ENCODE results near the gene ZNF398. TPM values are rescaled to one million over a fixed set of nuclear protein-coding genes. Genes with fewer than 3 reads are reported as not detected.

Gene ZNF398
- total and polyA plus RNA-seq, 2 of the 13 experiments (the other 11 are each of a cell fraction or from before 2014, with no cell fraction given) = 3.0 to 8.9 TPM

GRCh38 chr7:149147072-149147751 is at the start of gene ZNF398 (continued):
- TF ChIP-seq ZNF747 (CRISPR knock-in tag; IDR thresholded peaks at IDR 0.05; ENCODE audit: borderline replicate concordance) (no peak), ZNF33A (CRISPR knock-in tag; IDR thresholded peaks at IDR 0.05; ENCODE audit: borderline replicate concordance) (no peak), FOSL1 (CRISPR knock-in tag; IDR thresholded peaks at IDR 0.05; ENCODE audit: borderline replicate concordance) (no peak), ZNF34 (CRISPR knock-in tag; IDR thresholded peaks at IDR 0.05; ENCODE audit: borderline replicate concordance) (no peak), ISL2 (CRISPR knock-in tag; IDR thresholded peaks at IDR 0.05) (no peak), NFKB2 (CRISPR knock-in tag; IDR thresholded peaks at IDR 0.05; ENCODE audit: borderline replicate concordance) (peak; percentile 47; the same call in 1 of the 2 replicates), NONO (IDR thresholded peaks at IDR 0.05) (no peak), NONO (CRISPR knock-in tag; conservative IDR thresholded peaks at IDR 0.05) (peak; percentile 60), MLXIP (CRISPR knock-in tag; IDR thresholded peaks at IDR 0.05; ENCODE audit: borderline replicate concordance) (no peak), ZNF670 (CRISPR knock-in tag; IDR thresholded peaks at IDR 0.05; ENCODE audit: borderline replicate concordance) (no peak), ZNF251 (CRISPR knock-in tag; IDR thresholded peaks at IDR 0.05) (no peak), PRDM4 (CRISPR knock-in tag; IDR thresholded peaks at IDR 0.05; ENCODE audit: borderline replicate concordance) (no peak), SMAD1 (CRISPR knock-in tag; IDR thresholded peaks at IDR 0.05; ENCODE audit: borderline replicate concordance, low read depth) (peak; percentile 13; the same call in 1 of the 2 replicates), TOPORS (CRISPR knock-in tag; IDR thresholded peaks at IDR 0.05) (0 out of 2 replicates have a peak, but pooled peaks have one; percentile 16), ZNF674 (CRISPR knock-in tag; IDR thresholded peaks at IDR 0.05; ENCODE audit: low read depth) (no peak), ZNF136 (CRISPR knock-in tag; IDR thresholded peaks at IDR 0.05; ENCODE audit: low read depth) (no peak), MEF2D (CRISPR knock-in tag; IDR thresholded peaks at IDR 0.05) (no peak), ZNF7 (CRISPR knock-in tag; IDR thresholded peaks at IDR 0.05) (no peak), ZNF75D (CRISPR knock-in tag; IDR thresholded peaks at IDR 0.05; ENCODE audit: borderline replicate concordance) (no peak), SNAPC4 (CRISPR knock-in tag; IDR thresholded peaks at IDR 0.05) (no peak)
